SK-N-SH treated with all-trans-retinoic acid at 6 μM for 48 hours (cell line): ENCODE measurements around the gene MYRF.

Source experiments
- ATAC-seq: fragments of 200-7000 bp; cut with Tn5 transposase; 3 replicates; pipeline ENCODE4 v1.9.1; 2020; ENCODE audit warnings: mild to moderate bottlenecking, moderate library complexity
- ARNTL ChIP-seq: fragments of 450-650 bp; formaldehyde crosslinking; IDR thresholded peaks from 2 replicates; pipeline ENCODE4 v1.5.0; 2020; ENCODE audit warnings: low read depth, mild to moderate bottlenecking, moderate library complexity, borderline replicate concordance
- CSDC2 ChIP-seq: fragments of 250-450 bp; sonication (Bioruptor Pico); IDR thresholded peaks from 2 replicates; pipeline ENCODE4 v1.5.0; 2020; ENCODE audit warnings: mild to moderate bottlenecking, moderate library complexity
- ESRRG ChIP-seq: fragments of 250-450 bp; sonication (Bioruptor Pico); IDR thresholded peaks from 2 replicates; pipeline ENCODE4 v1.6.1; 2021; ENCODE audit warnings: mild to moderate bottlenecking
- GLIS3 ChIP-seq: fragments of 250-450 bp; sonication (Bioruptor Pico); IDR thresholded peaks from 2 replicates; pipeline ENCODE4 v1.5.0; 2020; ENCODE audit warnings: mild to moderate bottlenecking, moderate library complexity
- ISL1 ChIP-seq: fragments of 250-450 bp; sonication (Bioruptor Pico); IDR thresholded peaks from 2 replicates; pipeline ENCODE4 v2.1.2; 2022; ENCODE audit warnings: mild to moderate bottlenecking, moderate library complexity
- OSR1 ChIP-seq: fragments of 250-450 bp; sonication (Bioruptor Pico); IDR thresholded peaks from 2 replicates; pipeline ENCODE4 v1.8.0; 2022; ENCODE audit warnings: moderate library complexity, mild to moderate bottlenecking, inconsistent platforms
- PPARA ChIP-seq: fragments of 250-450 bp; sonication (Bioruptor Pico); IDR thresholded peaks from 2 replicates; pipeline ENCODE4 v1.5.0; 2020; ENCODE audit warnings: mild to moderate bottlenecking, borderline replicate concordance
- RARB ChIP-seq: fragments of 250-450 bp; sonication (Bioruptor Pico); IDR thresholded peaks from 2 replicates; pipeline ENCODE4 v1.8.0; 2021; ENCODE audit warnings: mild to moderate bottlenecking, moderate library complexity
- SNAI2 ChIP-seq: fragments of 250-450 bp; sonication (Bioruptor Pico); IDR thresholded peaks from 2 replicates; pipeline ENCODE4 v1.5.0; 2020; ENCODE audit warnings: mild to moderate bottlenecking, moderate library complexity
- TCF4 ChIP-seq: fragments of 250-450 bp; sonication (Bioruptor Pico); IDR thresholded peaks from 2 replicates; pipeline ENCODE4 v1.8.0; 2021; ENCODE audit warnings: mild to moderate bottlenecking, moderate library complexity, borderline replicate concordance
- ZC3H10 ChIP-seq: fragments of 250-450 bp; sonication (Bioruptor Pico); IDR thresholded peaks from 2 replicates; pipeline ENCODE4 v1.5.1; 2021; ENCODE audit warnings: mild to moderate bottlenecking, moderate library complexity
- ZFP30 ChIP-seq: fragments of 450-650 bp; formaldehyde crosslinking; IDR thresholded peaks from 2 replicates; pipeline ENCODE4 v1.5.0; 2022; ENCODE audit warnings: mild to moderate bottlenecking, moderate library complexity
- ZNF565 ChIP-seq: fragments of 450-650 bp; formaldehyde crosslinking; conservative IDR thresholded peaks from 2 replicates; pipeline ENCODE4 v1.5.0; 2020; ENCODE audit warnings: low read depth, mild to moderate bottlenecking, moderate library complexity
- TF ChIP-seq, protein P1 (sequence below): fragments of 250-450 bp; sonication (Bioruptor Pico); IDR thresholded peaks from 2 replicates; pipeline ENCODE4 v1.5.0; 2020; ENCODE audit warnings: mild to moderate bottlenecking, moderate library complexity
- TF ChIP-seq, protein P2 (sequence below): fragments of 250-450 bp; sonication (Bioruptor Pico); IDR thresholded peaks from 2 replicates; pipeline ENCODE4 v1.8.0; 2020; ENCODE audit warnings: mild to moderate bottlenecking, moderate library complexity, borderline replicate concordance
- TF ChIP-seq, protein P3 (sequence below): fragments of 250-450 bp; sonication (Bioruptor Pico); IDR thresholded peaks from 2 replicates; pipeline ENCODE4 v1.8.0; 2021; ENCODE audit warnings: low read depth, mild to moderate bottlenecking, moderate library complexity, borderline replicate concordance
- TF ChIP-seq, protein P4 (sequence below): fragments of 250-450 bp; sonication (Bioruptor Pico); IDR thresholded peaks from 2 replicates; pipeline ENCODE4 v1.5.1; 2020; ENCODE audit warnings: low read depth, mild to moderate bottlenecking, moderate library complexity

The MYRF gene

DNA sequence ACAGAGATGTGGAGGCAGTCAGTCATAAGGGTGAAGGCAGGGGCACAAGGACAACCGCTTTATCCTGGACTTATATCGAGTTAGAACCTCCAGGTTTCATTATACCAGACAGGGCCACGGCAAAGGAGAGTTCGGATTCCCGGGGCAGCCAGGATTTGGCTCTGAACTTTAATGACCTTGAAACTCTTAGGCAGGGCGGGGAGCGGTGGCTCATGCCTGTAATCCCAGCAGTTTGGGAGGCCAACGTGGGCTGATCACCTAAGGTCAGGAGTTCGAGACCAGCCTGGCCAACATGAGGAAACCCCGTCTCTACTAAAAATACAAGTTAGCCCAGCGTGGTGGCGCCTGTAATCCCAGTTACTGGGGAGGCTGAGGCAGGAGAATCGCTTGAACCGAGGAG is 1.1 kb upstream of the MYRF start (continued):
- TF ChIP-seq, protein P1, sequence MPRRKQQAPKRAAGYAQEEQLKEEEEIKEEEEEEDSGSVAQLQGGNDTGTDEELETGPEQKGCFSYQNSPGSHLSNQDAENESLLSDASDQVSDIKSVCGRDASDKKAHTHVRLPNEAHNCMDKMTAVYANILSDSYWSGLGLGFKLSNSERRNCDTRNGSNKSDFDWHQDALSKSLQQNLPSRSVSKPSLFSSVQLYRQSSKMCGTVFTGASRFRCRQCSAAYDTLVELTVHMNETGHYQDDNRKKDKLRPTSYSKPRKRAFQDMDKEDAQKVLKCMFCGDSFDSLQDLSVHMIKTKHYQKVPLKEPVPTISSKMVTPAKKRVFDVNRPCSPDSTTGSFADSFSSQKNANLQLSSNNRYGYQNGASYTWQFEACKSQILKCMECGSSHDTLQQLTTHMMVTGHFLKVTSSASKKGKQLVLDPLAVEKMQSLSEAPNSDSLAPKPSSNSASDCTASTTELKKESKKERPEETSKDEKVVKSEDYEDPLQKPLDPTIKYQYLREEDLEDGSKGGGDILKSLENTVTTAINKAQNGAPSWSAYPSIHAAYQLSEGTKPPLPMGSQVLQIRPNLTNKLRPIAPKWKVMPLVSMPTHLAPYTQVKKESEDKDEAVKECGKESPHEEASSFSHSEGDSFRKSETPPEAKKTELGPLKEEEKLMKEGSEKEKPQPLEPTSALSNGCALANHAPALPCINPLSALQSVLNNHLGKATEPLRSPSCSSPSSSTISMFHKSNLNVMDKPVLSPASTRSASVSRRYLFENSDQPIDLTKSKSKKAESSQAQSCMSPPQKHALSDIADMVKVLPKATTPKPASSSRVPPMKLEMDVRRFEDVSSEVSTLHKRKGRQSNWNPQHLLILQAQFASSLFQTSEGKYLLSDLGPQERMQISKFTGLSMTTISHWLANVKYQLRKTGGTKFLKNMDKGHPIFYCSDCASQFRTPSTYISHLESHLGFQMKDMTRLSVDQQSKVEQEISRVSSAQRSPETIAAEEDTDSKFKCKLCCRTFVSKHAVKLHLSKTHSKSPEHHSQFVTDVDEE (CRISPR knock-in tag) = no peak
- TF ChIP-seq, protein P2, sequence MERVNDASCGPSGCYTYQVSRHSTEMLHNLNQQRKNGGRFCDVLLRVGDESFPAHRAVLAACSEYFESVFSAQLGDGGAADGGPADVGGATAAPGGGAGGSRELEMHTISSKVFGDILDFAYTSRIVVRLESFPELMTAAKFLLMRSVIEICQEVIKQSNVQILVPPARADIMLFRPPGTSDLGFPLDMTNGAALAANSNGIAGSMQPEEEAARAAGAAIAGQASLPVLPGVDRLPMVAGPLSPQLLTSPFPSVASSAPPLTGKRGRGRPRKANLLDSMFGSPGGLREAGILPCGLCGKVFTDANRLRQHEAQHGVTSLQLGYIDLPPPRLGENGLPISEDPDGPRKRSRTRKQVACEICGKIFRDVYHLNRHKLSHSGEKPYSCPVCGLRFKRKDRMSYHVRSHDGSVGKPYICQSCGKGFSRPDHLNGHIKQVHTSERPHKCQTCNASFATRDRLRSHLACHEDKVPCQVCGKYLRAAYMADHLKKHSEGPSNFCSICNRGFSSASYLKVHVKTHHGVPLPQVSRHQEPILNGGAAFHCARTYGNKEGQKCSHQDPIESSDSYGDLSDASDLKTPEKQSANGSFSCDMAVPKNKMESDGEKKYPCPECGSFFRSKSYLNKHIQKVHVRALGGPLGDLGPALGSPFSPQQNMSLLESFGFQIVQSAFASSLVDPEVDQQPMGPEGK = no peak
- TF ChIP-seq GLIS3 = no peak

DNA sequence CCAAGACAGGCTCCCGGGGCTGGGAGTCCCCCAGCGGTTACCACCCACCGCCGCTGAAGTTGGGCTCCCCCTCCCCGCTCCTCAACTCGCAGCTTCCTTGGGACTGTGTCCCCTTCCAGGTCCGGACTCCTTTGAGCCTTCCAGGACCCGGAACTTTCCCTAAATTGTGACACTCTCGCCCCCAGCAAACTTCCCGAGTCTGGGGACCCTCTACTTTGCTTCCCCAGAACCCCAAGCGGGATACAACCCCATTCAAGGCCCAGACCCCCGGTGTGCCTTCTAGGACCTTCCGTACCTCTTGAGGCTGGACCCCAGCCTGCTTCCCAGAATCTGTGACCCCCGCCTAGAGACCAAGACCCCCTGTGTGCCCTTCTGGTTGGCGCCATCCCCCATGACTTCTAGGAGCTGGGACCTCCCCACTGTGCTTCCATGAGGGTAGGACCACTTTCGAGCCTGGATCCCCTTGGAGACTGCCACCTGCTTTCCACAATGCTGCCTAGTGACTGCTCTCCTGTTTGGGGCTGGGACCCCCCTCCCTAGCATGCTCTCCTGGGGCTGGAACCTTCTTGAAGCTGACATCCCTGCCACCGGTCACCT is 587 bp downstream of the MYRF start:
- ATAC-seq = no peak
- TF ChIP-seq RARB (CRISPR knock-in tag) = no peak
- TF ChIP-seq ZFP30 = no peak
- TF ChIP-seq ISL1 (CRISPR knock-in tag) = no peak
- no peak for TF ChIP-seq PPARA (CRISPR knock-in tag)
- TF ChIP-seq ZC3H10 (CRISPR knock-in tag) = no peak
- TF ChIP-seq ARNTL = no peak
- TF ChIP-seq, protein P3, sequence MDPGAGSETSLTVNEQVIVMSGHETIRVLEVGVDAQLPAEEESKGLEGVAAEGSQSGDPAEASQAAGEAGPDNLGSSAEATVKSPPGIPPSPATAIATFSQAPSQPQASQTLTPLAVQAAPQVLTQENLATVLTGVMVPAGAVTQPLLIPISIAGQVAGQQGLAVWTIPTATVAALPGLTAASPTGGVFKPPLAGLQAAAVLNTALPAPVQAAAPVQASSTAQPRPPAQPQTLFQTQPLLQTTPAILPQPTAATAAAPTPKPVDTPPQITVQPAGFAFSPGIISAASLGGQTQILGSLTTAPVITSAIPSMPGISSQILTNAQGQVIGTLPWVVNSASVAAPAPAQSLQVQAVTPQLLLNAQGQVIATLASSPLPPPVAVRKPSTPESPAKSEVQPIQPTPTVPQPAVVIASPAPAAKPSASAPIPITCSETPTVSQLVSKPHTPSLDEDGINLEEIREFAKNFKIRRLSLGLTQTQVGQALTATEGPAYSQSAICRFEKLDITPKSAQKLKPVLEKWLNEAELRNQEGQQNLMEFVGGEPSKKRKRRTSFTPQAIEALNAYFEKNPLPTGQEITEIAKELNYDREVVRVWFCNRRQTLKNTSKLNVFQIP (CRISPR knock-in tag) = no peak
- TF ChIP-seq, protein P1 (CRISPR knock-in tag) = no peak
- no peak for TF ChIP-seq SNAI2 (CRISPR knock-in tag)

DNA sequence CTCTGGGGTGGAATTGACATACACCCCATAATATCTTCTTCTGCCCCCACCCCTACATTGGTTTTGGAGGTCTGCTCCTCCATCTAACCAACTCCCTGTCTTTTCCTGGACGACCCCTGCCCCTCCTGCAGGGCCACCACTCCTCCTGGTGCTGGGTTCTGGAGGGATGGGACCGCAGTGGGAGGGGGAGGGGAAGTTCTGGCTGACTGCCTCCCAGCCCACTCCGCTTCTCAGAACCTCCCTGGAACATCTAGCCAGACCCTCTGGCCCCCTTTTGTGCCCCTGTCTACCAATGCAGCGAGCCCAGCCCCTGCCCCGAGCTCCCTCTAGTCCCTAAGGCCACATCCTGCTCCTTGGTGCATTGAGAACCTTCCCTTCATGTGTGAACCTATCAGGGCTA is 1.2 kb downstream of the MYRF start:
- ATAC-seq = no peak
- TF ChIP-seq ISL1 (CRISPR knock-in tag) = no peak
- no peak for TF ChIP-seq GLIS3
- TF ChIP-seq ZNF565 (CRISPR knock-in tag) = no peak
- TF ChIP-seq, protein P3 (CRISPR knock-in tag) = no peak
- TF ChIP-seq, protein P4, sequence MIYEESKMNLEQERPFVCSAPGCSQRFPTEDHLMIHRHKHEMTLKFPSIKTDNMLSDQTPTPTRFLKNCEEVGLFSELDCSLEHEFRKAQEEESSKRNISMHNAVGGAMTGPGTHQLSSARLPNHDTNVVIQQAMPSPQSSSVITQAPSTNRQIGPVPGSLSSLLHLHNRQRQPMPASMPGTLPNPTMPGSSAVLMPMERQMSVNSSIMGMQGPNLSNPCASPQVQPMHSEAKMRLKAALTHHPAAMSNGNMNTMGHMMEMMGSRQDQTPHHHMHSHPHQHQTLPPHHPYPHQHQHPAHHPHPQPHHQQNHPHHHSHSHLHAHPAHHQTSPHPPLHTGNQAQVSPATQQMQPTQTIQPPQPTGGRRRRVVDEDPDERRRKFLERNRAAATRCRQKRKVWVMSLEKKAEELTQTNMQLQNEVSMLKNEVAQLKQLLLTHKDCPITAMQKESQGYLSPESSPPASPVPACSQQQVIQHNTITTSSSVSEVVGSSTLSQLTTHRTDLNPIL (CRISPR knock-in tag) = no peak
- no peak for TF ChIP-seq ESRRG (CRISPR knock-in tag)
- TF ChIP-seq, protein P1 (CRISPR knock-in tag) = no peak
- no peak for TF ChIP-seq TCF4 (CRISPR knock-in tag)
- TF ChIP-seq CSDC2 (CRISPR knock-in tag) = no peak
- TF ChIP-seq PPARA (CRISPR knock-in tag) = no peak
- TF ChIP-seq OSR1 (CRISPR knock-in tag) = no peak
- TF ChIP-seq, protein P2 = no peak
